NCI-H69 (cell line): Measurements from ENCODE around the gene AFF1.

Source experiments
- DNase-seq: peaks from one replicate; lab custom pipeline; 2025; lab: John Stamatoyannopoulos, UW

AFF1 gene

GRCh38 chr4:87150498-87151261, 215.9 kb downstream of the AFF1 start:
- DNase-seq = peak; percentile 72

- peak; percentile 6 for DNase-seq
Measured at GRCh38 chr4:87151730-87152129, 216.9 kb downstream of the AFF1 start.

GRCh38 chr4:87152310-87153041, 217.7 kb downstream of the AFF1 start:
- no peak for DNase-seq

GRCh38 chr4:87153078-87153870, 218.5 kb downstream of the AFF1 start:
- peak; percentile 1 for DNase-seq

- no peak for DNase-seq
Measured at GRCh38 chr4:87165892-87166291, 231.1 kb downstream of the AFF1 start.

GRCh38 chr4:87166296-87166854, 231.6 kb downstream of the AFF1 start:
- no peak for DNase-seq

- DNase-seq = no peak
Measured at GRCh38 chr4:87171944-87172343, 237.1 kb downstream of the AFF1 start.

- DNase-seq = no peak
Measured at GRCh38 chr4:87174672-87175071, 239.9 kb downstream of the AFF1 start.

GRCh38 chr4:87179751-87180150, 244.9 kb downstream of the AFF1 start:
- no peak for DNase-seq

- DNase-seq = no peak
Measured at GRCh38 chr4:87180767-87181166, 246.0 kb downstream of the AFF1 start.

GRCh38 chr4:87185146-87185870, 250.5 kb downstream of the AFF1 start:
- peak; percentile 8 for DNase-seq

GRCh38 chr4:87188048-87188447, 253.2 kb downstream of the AFF1 start:
- peak; percentile 53 for DNase-seq

GRCh38 chr4:87188932-87189331, 254.1 kb downstream of the AFF1 start:
- DNase-seq = peak; percentile 9
